GM19238 (cell line): ENCODE data around the gene DOK4.

ENCODE experiments used
- DNase-seq: peaks from one replicate; pipeline ENCODE4 v3.0.0; 2011; ENCODE audit warnings: low spot score; ENCODE audit not compliant: insufficient read length

The DOK4 gene

DNA sequence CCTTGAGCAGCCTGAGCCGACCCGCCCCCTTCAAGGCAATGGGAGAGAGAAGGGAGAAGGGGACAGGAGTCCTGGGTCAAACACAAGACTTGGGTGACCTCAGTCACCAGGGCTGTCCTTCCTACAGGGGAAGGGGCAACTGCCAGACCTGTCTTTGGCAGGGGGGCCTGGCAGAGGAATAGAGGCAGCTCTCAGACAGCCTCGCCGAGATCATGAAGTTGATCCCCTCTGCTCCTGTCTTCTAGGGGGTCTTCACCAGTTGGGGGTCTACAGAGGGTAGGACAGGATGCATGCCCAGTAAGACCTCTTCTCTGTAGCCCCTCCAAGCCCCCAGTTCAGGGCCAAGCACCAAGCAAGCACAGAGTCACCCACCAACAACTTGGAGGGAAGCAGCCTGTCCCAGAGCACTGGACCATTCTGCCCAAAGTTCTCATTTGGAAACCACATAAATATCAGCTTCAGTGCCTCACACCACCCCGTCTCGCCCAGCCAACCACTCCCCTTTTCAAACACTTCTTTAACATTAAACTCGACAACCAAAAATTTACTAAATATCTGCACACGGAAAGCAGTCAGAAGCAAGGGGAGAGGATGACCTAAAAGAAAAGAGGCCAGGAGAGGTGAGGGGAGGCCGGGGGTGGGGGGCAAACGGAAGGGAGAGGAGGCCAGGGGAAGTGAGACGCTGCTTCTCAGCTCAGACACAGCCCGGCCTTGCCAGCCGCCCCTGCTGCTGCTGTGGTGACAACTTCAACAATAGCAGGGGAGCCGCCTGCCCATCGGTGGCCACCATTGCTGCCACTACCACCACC is 7.7 kb downstream of the DOK4 start:
- no peak for DNase-seq

DNA sequence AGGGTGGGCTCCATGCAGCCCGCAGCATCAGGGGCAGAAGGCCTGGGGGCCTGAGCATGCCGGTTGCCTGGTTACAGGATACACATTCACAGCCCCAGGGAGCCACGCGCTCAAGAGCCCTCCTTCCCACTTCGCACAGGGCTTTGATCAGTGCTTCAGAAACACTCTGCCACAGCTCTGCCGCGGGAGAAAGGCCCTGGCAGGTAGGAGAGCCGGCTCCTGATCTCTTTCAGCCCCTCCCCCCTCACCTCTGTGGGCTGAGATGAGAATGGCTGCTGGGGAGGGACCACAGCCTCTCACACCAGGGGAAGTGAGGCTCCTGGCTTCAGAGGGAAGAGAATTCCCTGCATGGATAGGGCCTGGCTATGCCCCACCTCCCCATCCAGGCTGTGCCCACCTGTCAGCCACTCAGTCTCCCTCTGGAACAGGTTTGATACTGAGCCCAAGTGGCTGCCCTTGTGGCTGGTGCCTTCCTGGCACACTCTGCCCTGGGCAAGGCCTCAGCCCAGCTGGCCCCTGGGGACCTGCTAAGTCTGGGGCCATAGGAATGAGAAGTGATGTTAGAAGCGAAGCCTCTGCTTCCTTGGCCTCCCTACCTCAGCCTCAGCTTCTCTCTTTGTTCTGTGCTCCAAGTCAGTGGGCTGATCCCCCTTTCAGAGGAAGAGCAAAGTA is 8.6 kb downstream of the DOK4 start:
- DNase-seq: no peak

DNA sequence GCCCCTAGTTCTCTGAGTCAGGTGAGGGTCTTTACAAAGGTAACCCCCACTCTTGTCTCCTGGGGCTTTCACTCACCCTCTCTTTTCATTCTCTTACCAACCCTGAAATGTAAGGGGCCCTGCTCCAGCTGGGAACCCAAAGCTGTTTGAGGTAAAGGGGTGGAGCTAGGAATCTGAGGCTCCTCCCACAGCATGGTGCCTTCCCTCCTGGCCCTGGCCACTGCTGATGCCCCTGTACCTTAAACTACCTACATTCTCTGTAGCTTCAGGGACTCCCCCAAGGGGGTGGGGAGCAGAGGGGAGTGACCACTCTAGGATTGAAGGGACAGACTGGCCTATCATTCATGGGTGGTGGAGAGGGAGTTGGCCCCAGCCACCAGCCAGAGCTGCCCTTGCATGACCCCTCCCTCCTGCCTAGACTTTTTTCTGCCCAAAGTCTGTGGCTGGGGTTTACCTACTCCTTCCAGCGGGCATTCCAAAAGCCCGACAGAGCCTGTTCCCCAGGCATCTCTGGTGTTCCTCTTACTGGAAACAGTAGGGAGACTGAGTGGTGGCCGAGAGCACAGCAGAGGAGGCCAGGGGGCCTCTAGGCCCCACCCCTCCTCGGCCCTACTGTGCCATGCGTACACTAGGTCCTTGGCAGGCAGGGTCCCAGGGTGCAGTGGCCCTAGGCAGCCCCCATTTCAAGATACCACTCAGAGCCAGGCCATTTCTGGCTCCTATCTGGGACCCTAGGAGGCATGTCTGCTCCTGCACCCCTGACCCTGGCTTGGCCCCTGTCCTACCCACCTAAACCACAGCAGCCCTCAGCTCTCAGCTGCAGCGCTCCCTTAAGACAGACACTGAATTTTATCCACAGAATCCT is 9.5 kb downstream of the DOK4 start:
- DNase-seq: no peak

DNA sequence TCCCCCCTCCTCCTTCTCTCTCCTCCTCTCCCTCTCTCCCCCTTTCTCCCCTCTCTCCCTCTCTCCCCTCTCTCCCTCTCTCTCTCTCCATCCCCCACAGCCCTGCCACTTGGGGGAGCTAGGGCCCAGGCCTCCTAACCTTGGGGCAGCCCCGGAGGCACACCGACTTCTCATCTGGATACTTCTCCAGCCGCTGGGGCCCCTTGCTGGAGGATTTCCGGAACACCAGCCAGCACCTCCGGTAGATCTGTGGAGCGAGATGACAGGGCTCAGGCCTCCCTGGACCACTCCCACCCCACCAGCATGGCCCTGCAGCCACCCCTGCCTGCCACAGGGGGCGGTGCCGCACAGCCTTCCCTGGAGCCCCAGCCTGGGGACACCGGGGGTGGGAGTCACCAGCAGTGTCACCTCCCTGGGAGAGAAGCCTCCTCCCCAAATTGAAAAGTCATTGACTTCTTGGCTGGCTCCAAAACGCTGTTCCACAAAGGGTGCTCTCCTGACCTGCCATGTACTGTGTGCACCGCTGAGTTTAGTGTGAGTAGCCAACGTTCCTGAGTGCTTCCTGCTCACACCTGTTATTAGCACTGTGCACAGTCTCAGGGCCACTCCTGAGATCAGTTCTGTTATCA is 10.5 kb downstream of the DOK4 start:
- DNase-seq: peak; percentile 87

DNA sequence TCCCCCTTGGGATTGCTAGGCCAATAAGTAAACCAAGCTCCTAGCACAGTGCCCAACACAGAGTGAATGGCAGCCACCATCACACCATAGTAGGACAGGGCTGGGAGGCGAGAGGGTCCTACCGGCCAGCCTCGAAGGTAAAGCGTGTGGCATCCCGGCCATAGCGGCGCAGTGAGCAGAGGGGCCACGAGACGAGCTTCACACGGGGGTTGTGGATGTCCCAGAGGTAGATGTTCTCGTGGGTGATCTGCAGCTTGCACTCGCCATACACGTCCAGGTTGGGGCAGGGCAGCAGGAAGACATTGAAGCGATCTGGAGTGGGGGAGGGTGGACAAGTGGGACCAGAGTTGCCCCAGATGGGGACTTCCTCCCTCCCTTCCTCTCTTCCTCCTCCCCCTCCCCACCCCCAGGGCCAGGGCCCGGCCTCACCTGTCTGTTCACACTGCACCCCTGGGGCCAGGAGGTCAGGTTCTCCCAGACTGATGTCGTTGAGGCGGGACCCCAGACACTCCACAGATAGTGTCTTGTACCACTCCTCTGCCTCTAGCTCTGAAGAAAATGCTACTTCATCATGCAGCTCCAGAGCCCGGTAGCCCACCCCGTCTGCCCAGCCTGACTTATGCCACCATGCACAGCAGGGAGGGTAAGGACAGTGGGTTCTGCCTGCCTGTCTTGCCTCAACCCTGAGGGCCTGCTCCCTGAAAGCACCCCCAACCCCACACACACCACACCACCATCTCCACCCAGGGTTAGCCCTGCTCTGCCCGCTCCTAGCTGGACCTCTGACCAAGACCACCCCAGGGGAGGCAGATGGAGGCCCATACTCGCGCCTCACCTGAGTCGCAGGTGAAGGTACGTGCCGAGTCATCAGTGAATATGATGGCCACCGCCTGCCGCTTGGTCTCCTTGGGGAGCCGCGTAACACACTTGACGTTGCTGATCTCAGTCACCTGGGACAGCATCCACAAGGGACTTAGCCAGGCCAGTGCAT is 11.3 kb downstream of the DOK4 start:
- DNase-seq: no peak

DNA sequence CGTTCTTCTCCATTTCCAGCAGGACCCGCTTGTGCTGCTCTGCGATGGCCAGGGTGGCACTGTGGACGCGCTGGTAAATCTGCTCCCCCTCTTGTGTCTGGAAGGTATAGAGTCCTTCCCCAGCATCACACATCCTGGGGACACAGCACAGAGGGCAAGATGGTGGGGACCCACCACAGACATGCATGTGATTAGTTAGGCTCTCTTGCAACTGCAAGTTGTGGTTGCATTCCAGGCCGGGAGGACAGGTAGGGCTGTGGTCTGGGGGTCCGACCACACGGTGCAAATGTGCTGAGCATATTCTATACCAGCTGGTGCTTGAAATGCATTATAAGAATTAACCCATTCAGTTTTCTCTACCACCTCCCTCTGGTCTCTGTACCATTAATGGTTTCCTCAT is 12.4 kb downstream of the DOK4 start:
- DNase-seq: no peak

DNA sequence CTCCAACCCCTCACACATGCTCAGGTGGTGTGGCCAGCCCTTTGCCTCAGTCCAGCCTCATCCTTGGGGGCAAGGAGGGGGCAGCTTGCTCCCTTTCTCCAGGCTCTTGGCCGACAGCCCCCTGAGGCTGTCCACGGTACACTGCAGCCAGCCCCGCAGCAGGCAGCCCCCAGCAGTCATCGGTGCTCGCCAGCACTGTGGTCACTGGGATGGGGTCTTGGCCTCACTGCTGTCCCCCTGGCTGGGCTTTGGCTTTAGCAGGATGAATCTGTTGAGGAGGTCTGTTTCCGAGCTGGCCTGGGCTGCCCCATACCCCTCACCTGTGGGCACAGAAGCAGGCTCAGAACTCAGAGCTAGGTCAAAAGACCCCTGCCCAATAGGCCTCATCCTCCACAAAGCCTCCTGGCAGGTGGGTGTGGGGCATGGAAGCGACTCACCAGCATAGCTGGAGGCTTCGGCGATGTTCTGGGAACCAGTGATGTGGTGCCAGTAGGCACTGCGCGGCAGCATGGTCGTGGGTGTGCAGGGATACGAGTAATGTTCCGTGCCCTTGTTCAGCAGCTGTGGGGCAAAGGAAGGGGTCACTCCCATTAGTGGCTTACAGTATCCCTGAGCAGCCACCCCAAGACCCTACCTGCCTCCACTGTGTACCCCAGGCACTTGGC is 13.0 kb downstream of the DOK4 start:
- DNase-seq: no peak

DNA sequence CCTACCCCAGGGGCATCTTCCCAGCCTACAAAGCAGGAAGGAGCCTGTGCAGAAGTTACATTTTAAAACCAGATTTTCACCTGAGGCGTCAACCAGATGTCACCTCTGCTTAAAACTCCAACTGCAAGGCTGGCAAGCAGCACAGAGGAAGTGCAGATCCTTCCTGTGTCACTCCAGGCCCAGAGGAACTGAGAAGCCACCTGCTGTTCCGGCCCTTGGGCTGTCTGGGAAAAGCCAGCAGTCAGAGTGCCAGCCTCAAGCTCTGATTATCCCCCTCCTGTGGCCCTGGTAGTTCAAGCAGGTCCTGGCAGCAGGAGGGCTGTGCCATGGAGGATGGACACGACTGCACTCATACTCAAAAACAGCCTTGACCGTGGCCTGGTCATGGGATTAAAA is 13.6 kb downstream of the DOK4 start:
- DNase-seq: no peak

DNA sequence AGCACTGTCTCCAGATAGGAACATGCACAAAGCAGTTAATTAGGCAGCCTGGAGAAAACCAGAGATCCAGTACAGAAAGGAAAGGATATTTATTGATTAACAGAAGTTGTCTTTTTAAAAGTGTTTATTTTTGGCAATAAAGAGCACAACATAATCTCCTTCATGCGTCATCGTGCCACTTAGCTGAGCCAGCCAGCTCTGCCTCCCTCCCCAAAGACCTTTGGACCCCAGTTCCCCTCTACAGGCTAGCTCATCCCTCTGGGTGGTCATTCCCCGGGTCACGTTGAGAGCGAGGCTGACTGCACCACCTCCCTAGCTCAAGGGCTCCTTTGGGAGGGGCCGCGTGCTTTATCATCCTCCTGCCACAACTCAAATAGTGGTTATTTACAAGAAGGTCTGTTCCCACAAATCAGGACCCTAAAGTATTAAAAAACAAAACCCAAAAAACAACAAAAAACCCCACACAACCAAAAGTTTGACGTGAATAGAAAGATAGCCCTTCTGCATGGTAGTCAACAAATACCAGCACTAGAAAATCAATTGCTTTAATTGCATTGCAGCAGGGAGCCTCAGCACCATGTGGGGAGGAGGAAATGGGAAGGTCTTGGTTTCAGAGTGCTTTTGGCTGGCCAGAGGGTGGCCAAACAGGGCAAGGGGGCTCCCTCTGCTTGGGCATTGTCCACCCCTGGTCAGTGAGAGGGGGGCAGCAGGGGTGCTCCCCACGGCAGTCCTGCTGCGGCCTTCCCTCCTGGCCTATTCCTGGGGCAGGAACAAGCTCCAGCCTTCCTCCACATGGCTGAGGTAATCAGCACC is 14.2 kb downstream of the DOK4 start:
- DNase-seq: no peak

DNA sequence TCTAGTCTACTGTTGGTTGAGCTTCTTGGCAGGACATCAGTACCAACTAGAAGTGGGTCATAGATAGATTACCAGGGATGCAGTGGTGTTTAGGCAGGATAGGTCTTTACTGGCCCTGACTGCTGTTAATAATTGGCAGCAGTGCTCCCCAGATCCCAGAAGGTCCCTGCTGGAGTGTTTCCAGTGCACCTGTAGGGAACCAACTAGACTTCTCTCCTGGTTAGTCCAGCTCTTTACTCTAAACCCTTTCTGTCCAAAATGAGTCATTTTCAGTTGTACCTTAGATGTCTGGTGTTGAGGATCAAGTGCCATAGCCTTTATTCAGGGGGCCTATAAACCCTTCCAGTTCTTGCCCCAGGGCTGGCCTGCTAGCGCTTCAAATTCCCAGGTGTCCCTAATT is 15.1 kb downstream of the DOK4 start:
- no peak for DNase-seq

DNA sequence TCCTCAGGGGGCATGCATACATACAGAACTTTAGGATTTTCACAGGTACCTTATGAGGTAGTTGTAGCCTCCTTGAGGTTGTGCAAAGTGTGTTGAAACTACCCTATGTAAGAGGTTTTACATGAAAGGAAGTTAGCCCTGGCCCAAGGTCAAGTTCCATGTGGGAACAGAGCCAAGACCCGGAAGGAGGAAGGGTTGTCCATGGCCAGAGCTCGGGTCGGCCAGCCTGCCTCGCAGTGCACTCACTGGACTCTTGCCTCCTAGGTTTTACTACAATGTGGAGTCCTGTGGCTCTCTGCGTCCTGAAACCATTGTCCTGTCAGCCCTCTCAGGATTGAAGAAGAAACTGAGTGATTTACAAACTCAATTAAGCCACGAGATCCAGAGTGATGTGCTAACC is 15.6 kb downstream of the DOK4 start:
- DNase-seq: no peak

DNA sequence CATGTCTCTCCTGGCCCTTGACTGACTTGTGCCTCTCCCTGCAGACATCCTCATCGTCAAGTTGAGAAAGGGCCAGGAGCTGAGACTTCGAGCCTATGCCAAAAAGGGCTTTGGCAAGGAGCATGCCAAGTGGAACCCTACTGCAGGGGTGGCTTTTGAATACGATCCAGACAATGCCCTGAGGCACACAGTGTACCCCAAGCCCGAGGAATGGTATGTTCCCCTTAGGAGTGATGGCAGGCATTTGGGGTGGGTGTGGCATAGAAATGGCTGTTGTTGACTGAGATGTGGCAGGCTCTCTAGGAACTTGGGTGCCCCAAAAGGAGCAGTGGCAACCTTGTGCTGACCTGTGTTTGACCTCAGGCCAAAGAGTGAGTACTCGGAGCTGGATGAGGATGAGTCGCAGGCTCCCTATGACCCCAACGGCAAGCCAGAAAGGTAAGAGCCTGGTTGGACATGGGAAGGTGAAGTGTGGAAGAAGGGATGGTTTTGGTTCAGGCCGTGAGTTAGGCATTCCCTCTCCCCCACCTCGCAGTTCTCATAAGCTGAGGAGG is 16.3 kb downstream of the DOK4 start:
- no peak for DNase-seq

DNA sequence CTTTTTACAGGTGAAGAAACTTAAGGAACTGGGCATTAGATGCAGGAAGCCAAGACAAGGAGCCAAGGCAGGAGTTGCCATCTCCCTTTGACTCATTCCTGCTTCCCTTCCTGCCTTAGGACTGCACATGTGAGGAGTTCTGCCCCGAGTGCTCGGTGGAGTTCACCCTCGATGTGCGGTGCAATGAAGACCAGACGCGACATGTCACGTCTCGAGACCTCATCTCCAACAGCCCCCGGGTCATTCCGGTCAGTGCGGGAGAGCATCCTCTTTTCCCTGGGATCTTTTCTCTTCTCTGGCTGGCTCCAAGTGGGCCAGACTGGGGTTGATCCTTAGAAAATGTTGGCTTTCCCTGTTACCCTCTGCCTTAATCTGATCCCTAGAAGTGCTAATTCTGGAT is 17.2 kb downstream of the DOK4 start:
- DNase-seq: no peak

DNA sequence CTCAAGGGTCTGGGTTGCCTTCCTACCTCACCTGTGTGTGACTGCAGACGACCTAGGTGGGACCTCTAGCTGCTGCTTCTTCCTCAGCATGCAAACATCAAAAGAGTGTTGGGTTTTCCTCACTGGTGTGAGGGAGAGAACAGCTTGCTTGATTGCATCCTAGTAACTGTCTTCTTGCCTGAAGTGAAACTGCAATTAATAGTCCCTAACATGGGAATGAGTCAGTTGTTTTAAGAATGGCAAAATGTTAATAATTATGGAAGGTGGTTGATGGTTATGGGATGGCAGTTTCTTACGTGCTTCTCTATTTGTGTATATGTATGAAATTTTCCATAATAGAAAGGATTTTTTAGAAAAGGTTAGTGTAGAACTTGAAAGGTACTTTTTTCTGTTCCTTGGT is 17.9 kb downstream of the DOK4 start:
- no peak for DNase-seq

DNA sequence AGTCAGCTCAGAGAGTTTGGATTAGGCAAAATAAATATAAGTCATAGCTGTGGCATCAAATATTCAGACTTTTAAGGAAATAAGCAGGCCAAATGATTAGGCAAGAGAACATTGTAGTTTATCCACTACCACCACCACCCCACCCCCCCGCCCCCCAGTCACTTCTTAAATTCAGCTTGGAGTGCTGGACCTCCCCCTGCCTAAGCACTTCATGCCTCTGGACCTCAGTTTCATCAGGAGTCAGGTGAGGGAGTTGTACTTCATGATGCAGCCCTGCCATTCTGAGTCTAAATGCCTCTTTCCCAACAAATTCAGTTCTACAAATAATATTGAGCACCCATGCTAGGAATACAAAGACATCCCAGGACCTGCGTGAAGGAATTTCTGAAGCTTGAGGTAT is 21.8 kb downstream of the DOK4 start:
- no peak for DNase-seq

DNA sequence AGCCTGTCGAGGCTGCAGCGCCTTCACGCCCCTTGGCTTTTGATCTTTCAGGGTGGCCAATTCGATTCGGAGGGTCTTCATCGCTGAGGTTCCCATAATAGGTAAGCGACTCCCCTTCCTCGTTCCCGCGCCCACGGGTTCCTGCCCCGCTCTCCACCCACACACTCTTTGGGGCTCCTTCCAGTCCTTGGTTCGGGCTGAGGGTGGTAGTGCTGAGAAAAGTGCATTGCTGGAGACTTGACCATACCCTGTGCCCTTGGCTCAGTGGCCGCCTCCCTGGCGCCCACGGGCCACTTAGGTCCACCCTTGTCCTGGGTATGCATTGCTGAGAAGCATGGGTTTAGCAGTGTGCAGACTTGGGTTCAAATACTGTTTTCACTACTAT is 23.3 kb downstream of the DOK4 start:
- no peak for DNase-seq

DNA sequence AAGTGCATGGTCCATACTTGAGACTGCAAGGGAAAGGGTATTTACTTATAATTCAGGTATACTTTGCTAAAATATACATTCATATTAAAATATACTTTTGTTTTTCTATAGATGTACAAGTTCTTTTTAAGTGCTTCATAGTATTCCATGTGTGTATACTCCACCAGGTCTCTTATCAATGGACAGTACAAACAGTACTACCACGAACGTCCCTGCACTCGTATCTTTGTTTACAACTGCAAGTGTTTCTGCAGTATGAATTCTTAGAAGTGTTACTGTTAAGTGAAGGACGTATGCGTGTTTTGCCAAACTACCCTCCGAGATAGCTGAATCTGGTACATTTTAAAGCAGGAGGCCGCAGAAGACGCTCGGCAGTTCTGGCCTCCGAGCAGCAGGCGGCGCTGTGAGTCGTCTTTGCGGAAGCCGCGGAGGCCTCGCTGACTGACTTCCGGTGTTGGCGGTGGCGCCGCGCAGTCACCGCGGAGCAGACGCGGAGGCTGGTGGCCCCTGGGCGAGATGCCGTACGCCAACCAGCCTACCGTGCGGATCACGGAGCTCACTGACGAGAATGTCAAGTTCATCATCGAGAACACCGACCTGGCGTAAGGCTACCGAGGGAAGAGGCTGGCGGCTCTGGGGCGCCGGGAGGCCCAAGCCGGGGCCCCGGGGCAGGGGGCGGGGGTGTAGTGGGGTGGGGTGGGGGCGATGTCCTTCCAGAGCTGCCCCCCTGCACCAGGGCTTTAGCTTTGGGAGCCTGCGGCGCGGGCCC is 23.9 kb downstream of the DOK4 start, which contains the start of gene POLR2C:
TSS of gene POLR2C (plus strand) at position 471 of the 769 bp plus-strand sequence. CDS start at position 517, 46 bp downstream.
- DNase-seq: peak; percentile 94

DNA sequence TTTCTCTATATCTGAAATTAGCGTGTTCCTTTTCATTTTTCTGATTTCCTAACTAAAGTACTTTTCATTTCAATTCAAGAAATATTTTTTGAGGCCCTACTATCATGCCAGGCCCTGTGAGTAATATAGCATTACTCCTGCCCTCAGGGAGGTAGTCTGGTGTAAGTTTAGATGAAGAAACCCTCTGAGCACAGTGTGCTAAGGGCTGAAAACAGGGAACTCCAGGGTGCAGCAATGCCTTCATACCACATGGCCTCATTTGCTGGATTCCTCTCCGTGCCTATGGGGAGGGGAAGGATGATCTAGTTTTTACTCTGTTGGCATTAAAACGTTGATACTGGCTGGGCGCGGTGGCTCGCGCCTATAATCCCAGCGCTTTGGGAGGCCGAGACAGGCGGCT is 34.3 kb downstream of the DOK4 start:
- no peak for DNase-seq
